Limb (tissue), 2 donors: Measurements from ENCODE around the gene RHBDD2.
A peak's percentile ranks its signal among the peaks of the same experiment; 100 is the strongest.
"Not testable (repeated sequence)": the region's sequence is repeated elsewhere in the genome, so short reads cannot be mapped to it uniquely, and the experiment has no call there.

Experiments used
- DNase-seq, 2 donors: peaks; one replicate each; pipeline ENCODE4 v3.0.0-alpha.2; 2016; ENCODE audit errors: extremely low spot score in 2 of 2

The RHBDD2 gene

DNA sequence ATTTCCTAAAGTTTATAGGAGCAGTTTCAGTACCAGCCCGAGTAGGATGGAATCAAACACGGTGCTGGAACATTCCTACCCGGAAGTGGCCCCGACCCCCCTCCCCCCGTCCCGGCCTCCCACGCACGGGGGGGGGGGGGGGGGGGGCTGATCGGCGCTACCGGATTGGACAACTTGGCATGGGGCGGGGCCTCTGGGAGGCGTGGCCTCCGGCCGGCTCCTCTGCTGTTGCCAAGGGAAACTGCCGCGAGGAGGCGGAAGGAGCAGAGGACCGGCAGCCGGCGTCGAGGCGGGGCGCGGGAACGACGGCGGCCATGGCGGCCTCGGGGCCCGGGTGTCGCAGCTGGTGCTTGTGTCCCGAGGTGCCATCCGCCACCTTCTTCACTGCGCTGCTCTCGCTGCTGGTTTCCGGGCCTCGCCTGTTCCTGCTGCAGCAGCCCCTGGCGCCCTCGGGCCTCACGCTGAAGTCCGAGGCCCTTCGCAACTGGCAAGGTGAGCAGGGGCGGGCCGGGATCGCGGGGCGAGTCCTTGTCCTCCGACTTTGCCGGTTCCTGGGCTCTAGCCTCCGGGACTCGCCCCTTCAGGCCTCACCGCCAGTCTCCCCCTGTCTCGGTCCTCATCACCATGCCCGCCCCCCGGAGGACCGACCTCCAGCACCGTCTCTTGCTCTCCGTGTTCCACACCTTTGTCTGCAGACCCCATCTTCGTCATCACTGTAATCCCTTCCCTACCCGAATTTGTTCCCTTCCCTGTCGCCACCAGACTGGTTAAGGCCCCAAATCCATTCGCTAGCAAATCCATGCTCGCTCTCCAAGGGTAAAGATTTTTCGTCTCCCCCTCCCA, at the start of gene RHBDD2:
RHBDD2 (plus strand) TSS at position 266 of the 843 bp plus-strand sequence; CDS start at position 315, 49 bp downstream.
- peak; percentile 93 to 99 for DNase-seq

DNA sequence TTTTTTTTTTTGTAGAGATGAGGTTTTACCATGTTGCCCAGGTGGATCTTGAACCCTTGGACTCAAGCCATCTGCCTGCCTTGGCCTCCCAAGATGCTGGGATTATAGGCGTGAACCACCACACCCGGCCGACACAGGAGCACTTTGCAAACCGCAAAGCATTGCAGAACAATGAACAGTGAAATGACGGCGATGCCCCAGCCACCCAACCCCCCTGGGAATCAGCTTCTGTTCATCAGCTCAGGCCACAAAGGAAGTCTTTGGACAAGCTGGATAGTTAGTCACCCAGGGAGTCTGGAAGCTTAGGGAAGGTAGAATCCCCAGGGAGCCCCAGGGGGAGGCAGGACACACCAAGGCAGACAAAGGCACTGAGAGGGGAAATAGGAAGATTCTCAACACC, 49.2 kb upstream of the RHBDD2 start:
- not testable (repeated sequence) for DNase-seq

DNA sequence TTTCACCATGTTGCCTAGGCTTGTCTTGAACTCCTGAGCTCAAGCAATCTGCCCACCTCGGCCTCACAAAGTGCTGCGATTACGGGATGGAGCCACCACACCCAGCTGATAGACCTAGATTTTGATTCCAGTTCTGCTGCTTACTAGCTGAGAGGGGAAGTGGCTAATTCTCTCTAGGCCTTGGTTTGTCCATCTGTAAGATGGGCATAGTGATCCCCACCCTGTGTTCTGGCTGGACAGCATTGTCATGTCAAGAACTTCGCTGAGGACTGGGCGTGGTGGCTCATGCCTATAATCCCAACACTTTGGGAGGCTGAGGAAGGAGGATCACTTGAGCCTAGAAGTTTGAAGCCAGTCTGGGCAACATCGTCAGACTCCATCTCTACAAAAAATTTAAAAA, 47.9 kb upstream of the RHBDD2 start:
- DNase-seq = no peak

DNA sequence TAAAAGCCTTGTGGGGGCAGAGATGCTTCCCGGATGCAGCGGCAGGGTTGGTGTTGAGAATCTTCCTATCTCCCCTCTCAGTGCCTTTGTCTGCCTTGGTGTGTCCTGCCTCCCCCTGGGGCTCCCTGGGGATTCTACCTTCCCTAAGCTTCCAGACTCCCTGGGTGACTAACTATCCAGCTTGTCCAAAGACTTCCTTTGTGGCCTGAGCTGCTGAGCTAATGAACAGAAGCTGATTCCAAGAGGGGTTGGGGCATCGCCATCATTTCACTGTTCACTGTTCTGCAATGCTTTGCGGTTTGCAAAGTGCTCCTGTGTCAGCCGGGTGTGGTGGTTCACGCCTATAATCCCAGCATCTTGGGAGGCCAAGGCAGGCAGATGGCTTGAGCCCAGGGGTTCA, 45.2 kb upstream of the RHBDD2 start:
- not testable (repeated sequence) for DNase-seq

DNA sequence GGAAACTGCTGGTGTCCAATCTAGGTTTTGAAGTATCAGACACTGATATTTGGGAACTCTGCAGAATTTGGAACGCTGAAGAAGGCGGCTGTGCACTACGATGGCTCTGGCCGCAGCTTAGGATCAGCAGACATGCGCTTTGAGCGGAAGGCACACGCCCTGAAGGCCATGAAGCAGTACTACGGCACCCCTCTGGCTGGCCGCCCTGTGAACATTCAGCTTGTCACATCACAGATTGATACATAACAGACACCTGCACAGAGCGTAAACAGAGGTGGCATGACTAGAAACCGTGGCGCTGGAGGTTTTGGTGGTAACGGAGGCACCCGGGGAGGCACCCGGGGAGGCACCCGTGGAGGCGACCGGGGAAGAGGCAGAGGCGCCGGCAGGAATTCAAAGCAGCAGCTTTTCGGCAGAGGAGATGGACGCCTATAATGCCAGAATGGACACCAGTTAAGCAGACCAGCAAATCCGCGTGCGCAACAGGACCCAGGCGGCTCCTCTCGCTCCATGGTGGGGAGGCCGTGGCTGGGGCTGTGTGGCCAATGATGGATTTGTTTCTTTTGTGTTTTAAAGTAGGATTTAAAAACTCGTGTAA, 43.0 kb upstream of the RHBDD2 start:
- no peak for DNase-seq

DNA sequence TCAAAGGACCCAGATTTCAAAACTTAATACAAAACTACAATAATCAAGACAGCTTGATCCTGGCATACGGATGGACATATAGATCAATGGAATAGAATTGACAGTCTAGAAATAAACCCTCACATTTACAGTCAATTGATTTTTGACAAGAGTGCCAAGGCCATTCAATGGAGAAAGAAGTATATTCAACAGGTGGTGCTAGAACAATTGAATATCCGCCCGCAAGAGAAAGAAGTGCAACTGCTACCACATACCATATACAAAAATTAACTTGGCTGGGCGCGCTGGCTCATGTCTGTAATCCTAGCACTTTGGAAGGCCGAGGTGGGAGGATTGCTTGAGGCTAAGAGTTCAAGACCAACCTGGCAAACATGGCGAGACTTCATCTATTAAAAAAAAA, 42.0 kb upstream of the RHBDD2 start:
- no peak for DNase-seq

DNA sequence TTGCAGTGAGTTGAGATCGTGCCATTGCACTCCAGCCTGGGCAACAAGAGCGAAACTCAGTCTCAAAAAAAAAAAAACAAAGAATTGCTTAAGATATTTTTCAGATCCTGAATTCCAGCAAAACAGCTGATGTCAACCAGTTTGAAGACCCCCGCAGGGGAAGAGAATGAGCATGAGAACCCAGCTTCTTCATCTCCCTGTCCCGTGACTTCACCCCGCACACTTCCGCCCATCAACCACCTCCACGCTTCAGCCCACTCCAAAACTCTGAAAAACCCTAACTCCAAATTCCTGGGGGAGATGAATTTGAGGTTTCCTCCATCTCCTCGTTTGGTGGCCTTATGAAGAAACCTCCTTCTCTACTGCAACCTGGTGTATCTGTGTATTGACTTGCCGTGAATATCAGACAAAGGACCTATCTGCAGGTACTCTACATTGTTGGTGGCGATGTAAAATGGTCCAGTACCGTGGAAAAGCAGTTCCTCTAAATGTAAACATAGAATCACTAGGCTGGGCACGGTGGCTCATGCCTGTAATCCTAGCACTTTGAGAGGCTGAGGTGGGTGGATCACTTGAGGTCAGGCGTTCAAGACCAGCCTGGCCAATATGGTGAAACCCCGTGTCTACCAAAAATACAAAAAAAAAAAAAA, 40.4 kb upstream of the RHBDD2 start:
- not testable (repeated sequence) for DNase-seq

DNA sequence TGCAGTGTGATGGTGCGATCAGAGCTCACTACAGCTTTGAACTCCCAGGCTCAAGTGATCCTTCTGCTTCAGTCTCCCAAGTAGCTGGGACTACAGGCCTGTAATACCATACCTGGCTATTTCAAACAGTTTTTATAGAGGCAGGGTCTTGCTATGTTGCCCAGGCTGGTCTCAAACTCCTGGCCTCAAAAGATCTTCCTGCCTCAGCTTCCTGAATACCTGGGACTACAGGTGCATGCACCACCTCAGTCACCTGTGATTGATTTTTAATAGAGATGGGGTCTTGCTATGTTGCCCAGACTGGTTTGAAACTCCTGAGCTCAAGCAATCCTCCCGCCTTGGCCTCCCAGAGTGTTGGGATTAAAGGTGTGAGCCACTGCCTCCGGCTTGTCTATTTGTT, 38.8 kb upstream of the RHBDD2 start:
- no peak for DNase-seq

DNA sequence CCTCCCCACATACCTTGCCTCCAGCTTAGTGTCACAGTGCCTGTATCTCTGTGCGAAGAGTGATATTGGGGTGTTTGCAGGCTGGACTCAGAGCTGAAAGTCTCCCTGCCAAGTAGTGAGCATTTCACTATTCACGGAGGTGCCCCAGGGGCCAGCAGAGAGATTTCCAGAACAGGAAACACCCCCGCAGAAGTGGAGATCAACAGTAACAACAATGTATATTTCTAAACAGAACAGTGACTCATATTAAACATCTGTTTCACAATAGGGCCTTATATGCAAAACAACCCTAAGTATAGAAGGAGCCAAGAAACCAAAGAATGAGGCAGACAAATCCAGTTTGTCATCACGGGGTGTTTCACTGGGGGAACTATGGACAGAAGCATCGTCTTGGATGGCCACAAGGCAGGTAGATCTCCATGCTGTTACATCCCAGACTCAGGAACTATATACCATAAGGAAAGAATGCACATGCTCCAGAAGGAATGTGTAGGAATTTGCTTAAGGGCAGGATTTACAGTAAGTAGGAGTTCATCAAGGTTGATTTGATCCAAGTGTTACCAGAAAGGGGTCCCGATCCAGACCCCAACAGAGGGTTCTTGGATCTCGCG, 35.9 kb upstream of the RHBDD2 start:
- peak; percentile 41 to 50 for DNase-seq

DNA sequence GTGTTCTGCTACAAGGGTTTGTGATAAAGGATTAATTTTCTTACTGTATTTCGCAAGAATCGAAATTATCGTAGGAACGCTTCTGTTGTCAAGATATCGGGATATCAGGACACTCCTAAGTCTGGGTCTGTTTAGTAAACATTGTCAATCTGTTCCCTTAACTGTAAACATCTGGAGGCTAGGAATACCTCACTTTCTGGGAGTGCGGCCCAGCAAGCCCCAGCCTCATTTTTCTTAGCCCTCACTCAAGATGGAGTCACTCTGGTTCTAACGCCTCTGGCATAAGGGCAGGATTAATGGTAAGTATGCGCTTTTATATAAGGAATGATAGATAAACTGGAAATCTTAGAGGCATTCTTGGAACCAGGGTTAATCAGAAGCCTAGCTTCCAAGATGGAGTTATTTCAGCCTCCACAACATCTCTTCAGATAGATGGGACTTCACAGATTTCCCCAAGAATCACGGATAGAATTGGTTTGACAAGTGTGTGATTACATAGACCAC, 35.2 kb upstream of the RHBDD2 start:
- no peak for DNase-seq

DNA sequence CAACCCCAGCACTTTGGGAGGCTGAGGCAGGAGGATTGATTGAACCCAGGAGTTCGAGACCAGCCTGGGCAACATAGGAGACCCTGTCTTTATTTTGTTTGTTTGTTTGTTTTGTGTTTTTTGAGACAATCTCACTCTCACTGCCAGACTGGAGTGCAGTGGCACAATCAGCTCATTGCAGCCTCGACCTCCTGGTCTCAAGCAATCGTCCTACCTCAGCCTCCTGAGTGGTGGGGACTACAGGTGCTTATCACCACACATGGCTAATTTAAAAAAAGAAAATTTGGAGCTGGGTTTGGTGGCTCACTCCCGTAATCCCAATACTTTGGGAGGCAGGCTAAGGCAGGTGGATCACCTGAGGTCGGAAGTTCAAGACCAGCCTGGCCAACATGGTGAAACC, 34.7 kb upstream of the RHBDD2 start:
- DNase-seq = no peak

DNA sequence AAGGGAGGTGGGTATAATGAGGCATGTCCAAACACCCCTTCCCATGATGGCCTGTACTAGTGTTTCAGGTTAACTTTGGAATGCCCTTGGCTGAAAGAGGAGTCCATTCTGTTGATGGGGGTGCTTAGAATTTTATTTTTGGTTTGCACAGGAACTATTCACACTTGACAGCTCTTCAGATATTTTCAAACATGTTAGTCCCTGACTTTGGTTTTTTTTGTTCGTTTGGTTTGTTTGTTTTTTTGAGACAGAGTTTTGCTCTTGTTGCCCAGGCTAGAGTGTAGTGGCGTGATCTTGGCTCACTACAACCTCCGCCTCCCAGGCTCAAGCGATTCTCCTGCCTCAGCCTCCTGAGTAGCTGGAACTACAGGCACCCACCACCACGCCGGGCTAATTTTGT, 33.7 kb upstream of the RHBDD2 start:
- DNase-seq = not testable (repeated sequence)

DNA sequence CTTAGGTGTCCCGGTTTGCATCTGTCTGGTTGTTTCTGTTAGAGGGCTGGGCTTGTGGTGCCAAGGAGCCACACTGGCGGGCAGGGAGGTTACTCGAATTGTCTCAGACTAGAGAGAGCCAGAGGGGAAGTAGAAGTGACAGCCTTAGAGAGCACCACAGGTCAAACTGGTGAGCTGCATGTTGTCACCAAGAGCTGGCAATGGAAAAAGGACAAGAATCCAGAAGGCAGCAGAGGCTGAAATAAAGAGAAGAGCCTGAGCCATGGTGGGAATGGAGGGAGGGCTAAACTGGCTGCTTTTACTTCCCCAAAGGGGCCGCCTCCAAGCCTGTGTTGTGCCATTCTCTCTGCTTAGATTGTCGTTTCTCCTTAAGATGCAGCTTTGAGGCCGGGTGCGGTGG, 31.1 kb upstream of the RHBDD2 start:
- DNase-seq = no peak

DNA sequence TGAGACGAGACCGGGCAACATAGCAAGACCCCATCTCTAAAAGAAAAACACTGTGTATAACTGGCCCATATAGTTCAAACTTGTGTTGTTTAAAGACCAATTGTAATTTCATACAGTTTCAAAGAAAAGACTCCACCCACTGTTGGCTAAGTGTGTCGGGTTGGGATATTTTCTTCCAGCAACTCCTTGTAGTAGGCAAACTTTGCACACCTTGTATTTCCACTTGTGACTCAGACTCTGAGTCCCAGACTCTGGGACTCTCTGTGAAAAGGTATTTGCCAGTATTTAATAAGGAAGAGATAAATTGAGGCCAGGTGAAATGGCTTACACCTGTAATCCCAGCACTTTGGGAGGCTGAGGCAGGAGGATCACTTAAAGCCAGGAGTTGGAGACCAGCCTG, 29.3 kb upstream of the RHBDD2 start:
- no peak for DNase-seq

DNA sequence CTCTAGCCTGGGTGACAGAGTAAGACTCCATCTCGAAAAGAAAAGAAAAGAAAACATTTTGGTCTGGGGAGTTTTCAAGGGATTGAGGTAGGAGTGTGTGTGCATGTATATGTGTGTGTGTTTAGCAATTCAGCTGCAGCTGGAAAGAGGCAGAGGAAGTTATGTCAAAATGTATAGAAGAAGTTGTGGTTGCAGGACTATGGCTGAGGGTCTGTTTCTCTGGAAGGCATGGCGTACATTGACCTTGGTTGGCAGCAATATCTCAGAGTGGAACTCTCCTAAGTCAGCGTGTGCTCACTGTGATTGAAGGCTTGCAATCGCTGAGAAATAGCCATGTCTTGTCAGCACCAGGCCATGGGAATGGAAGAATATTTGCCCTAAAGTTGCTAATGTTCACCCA, 28.6 kb upstream of the RHBDD2 start:
- no peak for DNase-seq

DNA sequence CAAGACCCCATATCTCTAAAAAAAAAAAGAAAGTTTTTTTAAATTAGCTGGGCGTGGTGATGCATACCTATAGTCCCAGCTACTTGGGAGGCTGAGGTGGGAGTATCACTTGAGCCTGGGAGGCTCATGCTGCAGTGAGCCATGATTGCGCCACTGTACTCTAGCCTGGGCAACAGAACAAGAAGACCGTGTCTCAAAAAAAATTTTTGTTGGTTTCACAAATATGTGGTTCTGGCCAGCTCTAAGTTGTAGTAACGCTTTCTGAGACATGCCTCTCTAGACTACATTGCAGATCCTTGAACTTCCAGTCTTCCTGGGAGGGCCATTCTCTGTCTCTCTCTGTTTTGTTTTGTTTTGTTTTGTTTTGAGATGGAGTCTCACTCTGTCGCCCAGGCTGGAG, 24.6 kb upstream of the RHBDD2 start:
- no peak for DNase-seq

DNA sequence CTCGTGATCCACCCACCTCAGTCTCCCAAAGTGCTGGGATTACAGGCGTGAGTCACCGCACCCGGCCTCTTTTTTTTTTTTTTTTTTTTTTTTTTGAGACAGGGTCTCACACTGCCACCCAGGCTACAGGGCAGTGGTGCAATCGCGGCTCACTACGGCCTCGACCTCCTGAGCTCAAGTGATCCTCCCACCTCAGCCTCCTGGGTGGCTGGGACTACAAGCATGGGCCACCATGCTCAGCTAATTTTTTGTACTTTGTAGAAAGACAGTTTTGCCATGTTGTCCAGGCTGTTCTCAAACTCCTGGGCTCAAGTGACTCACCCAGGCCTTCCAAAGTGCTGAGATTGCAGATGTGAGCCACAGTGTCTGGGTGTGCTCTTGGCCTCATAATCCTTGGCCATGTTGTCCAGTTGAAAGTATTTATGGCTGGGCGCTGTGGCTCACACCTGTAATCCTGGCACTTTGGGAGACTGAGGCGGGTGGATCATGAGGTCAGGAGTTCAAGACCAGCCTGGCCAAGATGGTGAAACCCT, 24.0 kb upstream of the RHBDD2 start:
- DNase-seq = not testable (repeated sequence)

DNA sequence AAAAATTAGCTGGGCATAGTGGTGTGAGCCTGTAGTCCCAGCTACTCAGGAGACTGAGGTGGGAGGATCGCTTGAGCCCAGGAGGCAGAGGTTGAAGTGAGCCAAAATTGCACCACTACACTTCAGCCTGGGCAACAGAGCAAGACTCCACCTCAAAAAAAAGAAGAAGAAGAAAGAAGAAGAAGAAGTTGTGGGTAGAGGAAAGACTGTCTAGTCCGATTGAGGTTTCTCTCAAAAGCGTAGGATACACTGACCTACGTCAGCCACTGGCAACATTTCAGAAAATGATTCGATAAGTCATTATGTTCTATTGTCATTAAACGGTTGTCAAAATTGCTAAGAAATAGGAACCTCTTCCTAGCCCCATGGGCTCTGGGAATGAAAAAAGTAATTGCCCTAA, 22.3 kb upstream of the RHBDD2 start:
- no peak for DNase-seq

DNA sequence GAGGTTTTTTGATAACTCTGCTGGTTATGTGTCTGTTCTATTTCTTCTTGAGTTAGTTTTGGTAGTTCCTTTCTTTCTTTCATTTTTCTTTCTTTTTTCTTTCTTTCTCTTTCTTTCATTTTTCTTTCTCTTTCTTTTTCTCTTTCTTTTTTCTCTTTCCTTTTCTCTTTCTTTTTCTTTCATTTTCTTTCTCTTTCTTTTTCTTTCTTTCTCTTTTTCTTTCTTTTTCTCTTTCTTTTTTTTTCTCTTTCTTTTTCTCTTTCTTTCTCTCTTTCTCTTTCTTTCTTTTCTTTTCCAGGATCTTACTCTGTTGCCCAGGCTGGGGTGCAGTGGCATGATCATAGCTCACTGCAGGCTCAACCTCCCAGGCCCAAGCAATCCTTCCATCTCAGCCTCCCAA, 20.4 kb upstream of the RHBDD2 start:
- DNase-seq = no peak

DNA sequence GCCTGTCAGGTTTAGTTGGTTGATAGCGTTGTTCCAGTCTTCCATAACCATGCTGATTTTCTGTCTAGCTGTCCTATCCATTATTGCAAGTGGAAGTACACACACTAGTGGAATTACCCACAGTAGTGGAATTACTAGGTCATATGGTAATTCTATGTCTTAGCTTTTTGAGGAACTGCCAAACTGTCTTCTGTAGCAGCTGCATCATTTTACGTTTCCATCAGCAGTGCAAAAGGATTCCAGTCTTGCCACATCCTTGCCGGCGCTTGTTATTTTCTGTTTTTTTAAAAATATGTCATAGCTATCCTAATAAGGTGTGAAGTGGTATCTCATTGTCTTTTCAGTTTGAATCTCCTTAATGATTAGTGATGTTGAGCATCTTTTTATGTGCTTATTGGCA, 17.2 kb upstream of the RHBDD2 start:
- no peak for DNase-seq

DNA sequence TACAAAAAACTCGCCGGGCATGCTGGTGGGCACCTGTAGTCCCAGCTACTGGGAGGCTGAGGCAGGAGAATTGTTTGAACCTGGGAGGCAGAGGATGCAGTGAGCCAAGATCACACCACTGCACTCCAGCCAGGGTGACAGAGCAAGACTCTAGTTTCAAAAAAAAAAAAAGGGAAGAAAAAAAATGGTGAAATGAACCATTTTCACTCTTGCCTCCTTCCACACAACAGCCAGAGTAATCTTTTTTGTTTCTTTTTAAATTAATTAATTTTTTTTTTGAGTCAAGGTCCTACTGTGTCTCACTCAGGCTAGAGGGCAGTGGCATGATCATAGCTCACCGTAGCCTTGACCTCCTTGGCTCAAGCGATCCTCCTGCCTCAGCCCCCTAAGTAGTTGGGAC, 14.6 kb upstream of the RHBDD2 start:
- DNase-seq = not testable (repeated sequence)

DNA sequence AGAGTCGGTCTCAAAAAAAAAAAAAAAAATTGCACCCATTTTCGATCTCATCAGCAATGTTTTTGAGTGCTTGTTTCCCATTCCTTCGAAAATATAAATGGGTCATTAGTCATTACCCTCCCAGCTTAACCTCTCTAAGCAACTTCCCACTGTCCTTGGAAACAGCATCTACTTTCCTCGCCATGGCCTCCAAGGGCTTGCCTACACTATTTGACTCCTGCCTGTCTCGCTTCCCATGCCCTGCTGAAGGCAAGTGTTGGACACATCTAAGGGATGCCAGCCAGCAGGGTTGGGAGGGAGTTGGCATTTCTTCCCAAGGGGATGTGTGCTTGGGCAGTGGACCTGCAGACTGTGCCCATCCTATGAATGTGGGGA, 12.7 kb upstream of the RHBDD2 start:
- DNase-seq = no peak
